Neural cell (in vitro differentiated cells): Measurements from ENCODE around the gene RUBCN. TPM values are rescaled to one million over a fixed set of nuclear protein-coding genes. Genes with fewer than 3 reads are reported as not detected.

Experiments
- H2AFZ ChIP-seq: fragments of 200-600, 300-800 bp; sonication (generic), shearing (Covaris generic); 2 replicates; pipeline ENCODE4 v1.6.0; 2014; ENCODE audit warnings: low read depth, mild to moderate bottlenecking, antibody characterized with exemption, low read length, moderate library complexity
- H3F3A ChIP-seq: fragments of 200-600 bp; shearing (Covaris generic); 2 replicates; pipeline ENCODE4 v1.6.1; 2016; ENCODE audit warnings: mild to moderate bottlenecking, moderate library complexity, mixed read lengths, antibody characterized with exemption, low read length; ENCODE audit not compliant: insufficient read depth, poor library complexity, severe bottlenecking
- H3K27ac ChIP-seq: fragments of 200-600, 300-800 bp; sonication (generic), shearing (Covaris generic); 2 replicates; pipeline ENCODE4 v1.5.1; 2014; ENCODE audit warnings: mild to moderate bottlenecking, low read length, moderate library complexity
- H3K27me3 ChIP-seq: fragments of 300-800, 200-600 bp; sonication (generic), shearing (Covaris generic); 2 replicates; pipeline ENCODE4 v1.6.0; 2014; ENCODE audit warnings: mild to moderate bottlenecking, low read depth, low read length, moderate library complexity; ENCODE audit not compliant: insufficient read depth
- H3K36me3 ChIP-seq: fragments of 300-800, 200-600 bp; sonication (generic), shearing (Covaris generic); 2 replicates; pipeline ENCODE4 v1.5.1; 2014; ENCODE audit warnings: mild to moderate bottlenecking, antibody characterized with exemption, low read length, moderate library complexity; ENCODE audit not compliant: insufficient read depth
- H3K4me2 ChIP-seq: fragments of 300-800, 200-600 bp; sonication (generic), shearing (Covaris generic); 2 replicates; pipeline ENCODE4 v1.6.0; 2014; ENCODE audit warnings: mild to moderate bottlenecking, low read length
- H3K4me3 ChIP-seq: fragments of 300-800, 200-600 bp; sonication (generic), shearing (Covaris generic); 2 replicates; pipeline ENCODE4 v1.5.1; 2014; ENCODE audit warnings: mild to moderate bottlenecking, low read length, moderate library complexity
- H3K79me2 ChIP-seq: fragments of 200-600 bp; shearing (Covaris generic); replicated peaks from 2 replicates; pipeline ENCODE4 v1.6.0; 2014; ENCODE audit warnings: mild to moderate bottlenecking, low read length, moderate library complexity; ENCODE audit not compliant: insufficient read depth
- H3K9ac ChIP-seq: fragments of 300-800, 200-600 bp; sonication (generic), shearing (Covaris generic); 2 replicates; pipeline ENCODE4 v1.6.1; 2016; ENCODE audit warnings: mild to moderate bottlenecking, low read length, mixed read lengths
- H3K9me2 ChIP-seq: fragments of 200-600 bp; shearing (Covaris generic); 2 replicates; pipeline ENCODE4 v1.6.1; 2016; ENCODE audit warnings: mild to moderate bottlenecking, low read length, mixed read lengths; ENCODE audit not compliant: insufficient read depth
- H3K9me3 ChIP-seq: fragments of 200-600, 300-800 bp; sonication (generic), shearing (Covaris generic); 2 replicates; pipeline ENCODE4 v1.6.1; 2016; ENCODE audit warnings: mild to moderate bottlenecking, mixed run types, low read length, moderate library complexity, mixed read lengths
- H4K20me1 ChIP-seq: fragments of 200-600 bp; shearing (Covaris generic); 2 replicates; pipeline ENCODE4 v1.6.1; 2016; ENCODE audit warnings: mild to moderate bottlenecking, mixed run types; ENCODE audit not compliant: insufficient read depth
- EP300 ChIP-seq: fragments of 450-650 bp; conservative IDR thresholded peaks from 2 replicates; pipeline ENCODE4 v1.6.1; 2014; ENCODE audit warnings: antibody characterized with exemption, mild to moderate bottlenecking, moderate library complexity; ENCODE audit not compliant: poor library complexity, severe bottlenecking
- EZH2 ChIP-seq: fragments of 200-600, 300-800 bp; shearing (Covaris generic), sonication (generic); IDR thresholded peaks from 2 replicates; pipeline ENCODE4 v1.6.1; 2014; ENCODE audit warnings: antibody characterized with exemption, low read length, borderline replicate concordance, mild to moderate bottlenecking; ENCODE audit not compliant: insufficient read depth, poor library complexity, severe bottlenecking
- MXI1 ChIP-seq: fragments of 450-650 bp; conservative IDR thresholded peaks from 2 replicates; pipeline ENCODE4 v1.6.1; 2014; ENCODE audit warnings: antibody characterized with exemption, mild to moderate bottlenecking; ENCODE audit not compliant: poor library complexity, severe bottlenecking
- POLR2AphosphoS5 ChIP-seq: IDR thresholded peaks from 2 replicates; pipeline ENCODE4 v1.6.1; 2012
- RAD21 ChIP-seq: fragments of 450-650 bp; conservative IDR thresholded peaks from 2 replicates; pipeline ENCODE4 v1.6.1; 2014; ENCODE audit warnings: antibody characterized with exemption, mild to moderate bottlenecking, moderate library complexity
- SMC3 ChIP-seq: fragments of 450-650 bp; conservative IDR thresholded peaks from 2 replicates; pipeline ENCODE4 v1.6.1; 2014; ENCODE audit warnings: antibody characterized with exemption, mild to moderate bottlenecking, moderate library complexity; ENCODE audit not compliant: poor library complexity
- TAF1 ChIP-seq: IDR thresholded peaks from 2 replicates; pipeline ENCODE4 v1.6.1; 2012; ENCODE audit warnings: low read depth
- polyA plus RNA-seq: library from polyadenylated mRNA; depleted of rRNA; stranded (reverse); fragments of >200 nt; gene quantifications from 2 replicates; pipeline ENCODE4 v1.2.3, GENCODE V29; 2014
- TF ChIP-seq, protein P1 (sequence below): IDR thresholded peaks from 2 replicates; pipeline ENCODE4 v1.6.1; 2012; ENCODE audit warnings: borderline replicate concordance
- TF ChIP-seq, protein P2 (sequence below): fragments of 450-650 bp; IDR thresholded peaks from 2 replicates; pipeline ENCODE4 v1.5.1; 2014; ENCODE audit warnings: antibody characterized with exemption, mild to moderate bottlenecking, moderate library complexity; ENCODE audit not compliant: poor library complexity, severe bottlenecking

Gene RUBCN
- polyA plus RNA-seq, 1 donor from 2014 or later = 16.1 TPM

DNA sequence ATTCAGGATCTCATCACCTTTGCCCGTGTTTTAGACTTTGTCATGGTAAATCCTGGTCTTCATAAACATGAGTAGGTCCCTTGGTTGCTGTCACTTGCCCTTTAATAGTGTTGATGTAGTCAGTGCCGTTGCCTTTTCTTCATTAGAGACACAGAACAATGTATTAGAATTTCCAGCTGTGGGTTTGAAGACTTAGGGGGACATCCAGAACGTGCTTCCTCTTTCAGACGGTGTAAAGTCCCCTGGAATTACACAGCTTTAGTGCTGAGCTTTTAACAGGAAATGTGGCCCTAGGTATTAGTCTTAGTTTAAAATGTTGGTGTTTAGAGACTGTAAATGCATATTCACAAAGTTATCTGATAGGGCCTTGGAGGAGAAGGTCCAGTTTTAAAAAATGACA, 45.5 kb upstream of the RUBCN start:
- Histone ChIP-seq H3K4me3 (no peak overlapping the region), H3K9me3 (no peaks in the 10 kb centered on the region), H4K20me1 (no peaks in the 10 kb centered on the region), H3K27ac (no peak overlapping the region), H3F3A (no peaks in the 10 kb centered on the region), H3K36me3 (peaks cover 6% of the 10 kb centered on the region), H3K27me3 (no peaks in the 10 kb centered on the region), H3K9me2 (no peaks in the 10 kb centered on the region), H3K79me2 (no peaks in the 10 kb centered on the region), H3K4me2 (no peak overlapping the region), H3K9ac (no peak overlapping the region), H2AFZ (no peak overlapping the region)
- TF ChIP-seq SMC3 (no peak), EZH2 (no peak), POLR2AphosphoS5 (no peak), MXI1 (no peak), EP300 (no peak), RAD21 (no peak), TAF1 (no peak)
- TF ChIP-seq, protein P1, sequence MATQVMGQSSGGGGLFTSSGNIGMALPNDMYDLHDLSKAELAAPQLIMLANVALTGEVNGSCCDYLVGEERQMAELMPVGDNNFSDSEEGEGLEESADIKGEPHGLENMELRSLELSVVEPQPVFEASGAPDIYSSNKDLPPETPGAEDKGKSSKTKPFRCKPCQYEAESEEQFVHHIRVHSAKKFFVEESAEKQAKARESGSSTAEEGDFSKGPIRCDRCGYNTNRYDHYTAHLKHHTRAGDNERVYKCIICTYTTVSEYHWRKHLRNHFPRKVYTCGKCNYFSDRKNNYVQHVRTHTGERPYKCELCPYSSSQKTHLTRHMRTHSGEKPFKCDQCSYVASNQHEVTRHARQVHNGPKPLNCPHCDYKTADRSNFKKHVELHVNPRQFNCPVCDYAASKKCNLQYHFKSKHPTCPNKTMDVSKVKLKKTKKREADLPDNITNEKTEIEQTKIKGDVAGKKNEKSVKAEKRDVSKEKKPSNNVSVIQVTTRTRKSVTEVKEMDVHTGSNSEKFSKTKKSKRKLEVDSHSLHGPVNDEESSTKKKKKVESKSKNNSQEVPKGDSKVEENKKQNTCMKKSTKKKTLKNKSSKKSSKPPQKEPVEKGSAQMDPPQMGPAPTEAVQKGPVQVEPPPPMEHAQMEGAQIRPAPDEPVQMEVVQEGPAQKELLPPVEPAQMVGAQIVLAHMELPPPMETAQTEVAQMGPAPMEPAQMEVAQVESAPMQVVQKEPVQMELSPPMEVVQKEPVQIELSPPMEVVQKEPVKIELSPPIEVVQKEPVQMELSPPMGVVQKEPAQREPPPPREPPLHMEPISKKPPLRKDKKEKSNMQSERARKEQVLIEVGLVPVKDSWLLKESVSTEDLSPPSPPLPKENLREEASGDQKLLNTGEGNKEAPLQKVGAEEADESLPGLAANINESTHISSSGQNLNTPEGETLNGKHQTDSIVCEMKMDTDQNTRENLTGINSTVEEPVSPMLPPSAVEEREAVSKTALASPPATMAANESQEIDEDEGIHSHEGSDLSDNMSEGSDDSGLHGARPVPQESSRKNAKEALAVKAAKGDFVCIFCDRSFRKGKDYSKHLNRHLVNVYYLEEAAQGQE = no peak
- TF ChIP-seq, protein P2, sequence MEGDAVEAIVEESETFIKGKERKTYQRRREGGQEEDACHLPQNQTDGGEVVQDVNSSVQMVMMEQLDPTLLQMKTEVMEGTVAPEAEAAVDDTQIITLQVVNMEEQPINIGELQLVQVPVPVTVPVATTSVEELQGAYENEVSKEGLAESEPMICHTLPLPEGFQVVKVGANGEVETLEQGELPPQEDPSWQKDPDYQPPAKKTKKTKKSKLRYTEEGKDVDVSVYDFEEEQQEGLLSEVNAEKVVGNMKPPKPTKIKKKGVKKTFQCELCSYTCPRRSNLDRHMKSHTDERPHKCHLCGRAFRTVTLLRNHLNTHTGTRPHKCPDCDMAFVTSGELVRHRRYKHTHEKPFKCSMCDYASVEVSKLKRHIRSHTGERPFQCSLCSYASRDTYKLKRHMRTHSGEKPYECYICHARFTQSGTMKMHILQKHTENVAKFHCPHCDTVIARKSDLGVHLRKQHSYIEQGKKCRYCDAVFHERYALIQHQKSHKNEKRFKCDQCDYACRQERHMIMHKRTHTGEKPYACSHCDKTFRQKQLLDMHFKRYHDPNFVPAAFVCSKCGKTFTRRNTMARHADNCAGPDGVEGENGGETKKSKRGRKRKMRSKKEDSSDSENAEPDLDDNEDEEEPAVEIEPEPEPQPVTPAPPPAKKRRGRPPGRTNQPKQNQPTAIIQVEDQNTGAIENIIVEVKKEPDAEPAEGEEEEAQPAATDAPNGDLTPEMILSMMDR = no peak

DNA sequence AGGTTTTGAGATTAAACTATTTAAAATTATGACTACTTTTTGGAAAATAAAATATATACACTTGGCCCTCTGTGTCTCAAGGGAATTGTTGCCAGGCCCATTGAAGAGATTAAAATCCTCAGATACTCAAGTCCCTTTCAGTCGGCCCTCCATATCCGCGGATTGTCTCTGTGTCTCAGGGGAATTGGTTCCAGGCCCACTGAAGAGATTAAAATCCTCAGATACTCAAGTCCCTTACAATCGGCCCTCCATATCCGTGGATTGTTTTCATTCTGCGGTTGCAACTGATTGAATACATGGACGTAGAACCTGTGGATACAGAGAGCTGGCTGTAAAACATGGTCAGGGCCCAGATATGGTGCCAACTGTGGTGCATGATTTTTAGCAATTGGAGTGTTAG, 38.6 kb upstream of the RUBCN start:
- H3K27ac ChIP-seq = no peak overlapping the region
- no peaks in the 10 kb centered on the region for H4K20me1 ChIP-seq
- no peaks in the 10 kb centered on the region for H3F3A ChIP-seq
- no peak overlapping the region for H3K4me2 ChIP-seq
- H2AFZ ChIP-seq = no peak overlapping the region
- TF ChIP-seq MXI1 (no peak), TAF1 (no peak), POLR2AphosphoS5 (no peak), SMC3 (no peak), RAD21 (no peak), EP300 (no peak), EZH2 (no peak)
- TF ChIP-seq, protein P2 = no peak
- TF ChIP-seq, protein P1 = no peak
- no peak overlapping the region for H3K4me3 ChIP-seq
- no peaks in the 10 kb centered on the region for H3K79me2 ChIP-seq
- H3K36me3 ChIP-seq = peaks cover 6% of the 10 kb centered on the region
- no peaks in the 10 kb centered on the region for H3K9me2 ChIP-seq
- H3K9me3 ChIP-seq = no peaks in the 10 kb centered on the region
- H3K9ac ChIP-seq = no peak overlapping the region
- H3K27me3 ChIP-seq = no peaks in the 10 kb centered on the region
